ENCODE data around the gene ZNF711. TPM values are rescaled to one million over a fixed set of nuclear protein-coding genes. Genes with fewer than 3 reads are reported as not detected.
"Not testable (repeated sequence)": the region's sequence is repeated elsewhere in the genome, so short reads cannot be mapped to it uniquely, and the experiment has no call there.

Gene ZNF711
- total RNA-seq, 1 donor from 2014 or later, result 2.6 TPM

DNA sequence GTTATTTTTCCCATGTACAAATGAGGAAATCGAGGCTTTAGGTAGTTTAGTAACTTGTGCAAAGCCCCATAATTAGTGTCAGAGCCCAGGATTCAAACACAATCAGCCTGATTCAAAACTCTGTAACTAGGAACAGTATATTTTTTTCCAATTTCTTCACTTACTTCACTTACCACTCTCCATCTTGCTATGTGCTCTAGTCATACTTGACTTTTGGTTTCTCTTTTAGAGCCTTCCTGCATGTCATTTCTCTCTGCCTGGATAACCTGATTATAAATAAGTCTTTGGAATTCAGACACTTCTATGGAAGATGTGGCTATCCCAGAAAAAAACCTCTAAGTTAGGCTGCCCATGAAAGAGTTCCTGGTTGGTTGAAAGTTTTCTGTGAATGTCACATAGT is 22.4 kb upstream of the ZNF711 start:
- FAIRE-seq, result no peak

DNA sequence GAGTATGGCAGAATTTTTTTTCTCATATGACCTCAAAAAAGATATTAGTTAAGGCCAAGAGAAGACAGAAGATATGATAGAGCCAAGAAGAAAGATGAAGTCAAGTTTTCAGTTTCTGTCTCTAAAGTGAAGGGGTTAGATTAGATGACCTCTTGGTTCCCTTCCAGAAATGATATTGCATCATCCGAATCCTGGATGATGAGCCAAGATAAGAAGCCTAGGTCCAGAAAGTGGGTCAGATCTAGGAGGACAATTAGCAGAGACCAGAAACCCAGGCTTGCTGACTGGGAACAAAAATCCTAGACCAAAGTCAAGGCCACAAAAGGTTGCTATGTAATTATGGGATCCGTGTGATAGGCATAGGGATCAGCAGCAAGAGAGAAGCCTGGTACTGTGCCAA is 20.4 kb upstream of the ZNF711 start:
- no peak for FAIRE-seq
- TF ChIP-seq, protein P1, sequence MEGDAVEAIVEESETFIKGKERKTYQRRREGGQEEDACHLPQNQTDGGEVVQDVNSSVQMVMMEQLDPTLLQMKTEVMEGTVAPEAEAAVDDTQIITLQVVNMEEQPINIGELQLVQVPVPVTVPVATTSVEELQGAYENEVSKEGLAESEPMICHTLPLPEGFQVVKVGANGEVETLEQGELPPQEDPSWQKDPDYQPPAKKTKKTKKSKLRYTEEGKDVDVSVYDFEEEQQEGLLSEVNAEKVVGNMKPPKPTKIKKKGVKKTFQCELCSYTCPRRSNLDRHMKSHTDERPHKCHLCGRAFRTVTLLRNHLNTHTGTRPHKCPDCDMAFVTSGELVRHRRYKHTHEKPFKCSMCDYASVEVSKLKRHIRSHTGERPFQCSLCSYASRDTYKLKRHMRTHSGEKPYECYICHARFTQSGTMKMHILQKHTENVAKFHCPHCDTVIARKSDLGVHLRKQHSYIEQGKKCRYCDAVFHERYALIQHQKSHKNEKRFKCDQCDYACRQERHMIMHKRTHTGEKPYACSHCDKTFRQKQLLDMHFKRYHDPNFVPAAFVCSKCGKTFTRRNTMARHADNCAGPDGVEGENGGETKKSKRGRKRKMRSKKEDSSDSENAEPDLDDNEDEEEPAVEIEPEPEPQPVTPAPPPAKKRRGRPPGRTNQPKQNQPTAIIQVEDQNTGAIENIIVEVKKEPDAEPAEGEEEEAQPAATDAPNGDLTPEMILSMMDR (IDR thresholded peaks at IDR 0.05; ENCODE audit: insufficient read depth, low read length, severe bottlenecking), result no peak

More for the DNA sequence above, 22.4 kb upstream of the ZNF711 start:
- no peak for DNase-seq (ENCODE audit: low read depth)
- Histone ChIP-seq H3K4me3 (ENCODE audit: low read depth, low read length) (no peak overlapping the region), H3K27me3 (ENCODE audit: control insufficient read depth, insufficient read depth, low read length) (no peaks in the 10 kb centered on the region), H3K36me3 (ENCODE audit: control insufficient read depth, insufficient read depth, low read length) (no peaks in the 10 kb centered on the region)
- TF ChIP-seq, protein P1 (IDR thresholded peaks at IDR 0.05; ENCODE audit: insufficient read depth, low read length, severe bottlenecking), result no peak

DNA sequence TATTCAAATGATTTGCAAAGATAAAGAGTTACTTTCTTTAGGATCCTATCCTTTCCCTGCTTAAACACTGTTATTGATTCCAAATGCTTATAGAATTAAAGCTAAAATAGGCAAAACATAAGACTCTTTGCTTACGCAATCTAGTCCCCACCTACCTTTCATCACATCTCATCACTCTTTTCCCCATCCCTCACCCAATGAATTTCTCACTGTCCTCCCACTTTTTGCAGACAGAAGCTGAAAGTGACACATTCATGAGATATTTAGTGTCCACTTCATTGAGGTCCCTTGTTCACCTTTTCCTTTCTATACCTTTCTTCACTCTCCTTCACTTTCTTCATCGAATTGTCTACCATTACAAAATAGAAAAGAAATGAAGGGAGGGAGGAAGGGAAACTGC is 636 bp upstream of the ZNF711 start:
- no peak for DNase-seq (ENCODE audit: low read depth)
- H3K4me3 ChIP-seq (ENCODE audit: low read depth, low read length), result no peak overlapping the region

More for the DNA sequence above, 20.4 kb upstream of the ZNF711 start:
- DNase-seq (ENCODE audit: low read depth), result no peak
- H3K27me3 ChIP-seq (ENCODE audit: control insufficient read depth, insufficient read depth, low read length), result no peaks in the 10 kb centered on the region
- no peaks in the 10 kb centered on the region for H3K36me3 ChIP-seq (ENCODE audit: control insufficient read depth, insufficient read depth, low read length)
- no peak overlapping the region for H3K4me3 ChIP-seq (ENCODE audit: low read depth, low read length)

DNA sequence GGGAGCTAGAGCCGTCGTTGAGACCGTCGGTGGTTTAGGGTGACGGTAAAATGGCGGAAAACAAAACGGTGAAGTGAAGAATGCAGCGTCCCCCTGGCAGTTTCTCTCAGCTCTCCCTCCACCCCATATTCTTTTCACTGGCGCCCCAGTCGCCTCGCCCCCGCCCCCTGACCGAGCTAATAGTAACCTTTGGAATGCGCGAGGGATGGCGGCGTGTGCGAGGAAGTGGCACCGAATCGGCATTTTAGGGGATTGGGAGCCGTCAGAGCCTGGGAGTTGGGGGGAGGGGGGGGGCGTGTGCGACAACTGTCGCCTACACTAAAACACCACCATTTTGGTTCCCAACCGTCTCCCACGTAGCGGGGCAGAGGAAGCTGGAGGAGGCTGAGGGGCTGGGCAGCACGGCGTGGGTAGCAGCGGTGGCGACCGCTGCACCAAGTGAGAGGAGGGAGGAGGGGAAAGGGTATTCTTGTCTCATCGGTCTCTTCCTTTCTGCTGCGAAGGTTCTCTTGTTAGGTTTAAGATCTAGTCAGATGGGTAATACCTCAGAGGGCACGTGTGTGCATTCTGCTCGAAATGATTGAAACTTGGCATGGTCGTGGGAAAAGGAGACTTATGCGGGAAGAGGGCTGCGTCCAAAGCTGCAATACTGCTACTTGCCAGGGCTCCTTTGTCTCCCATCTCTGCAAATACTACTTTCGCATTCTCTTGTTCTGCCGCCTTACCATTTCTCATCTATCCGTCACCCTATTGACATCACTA is 840 bp downstream of the ZNF711 start:
- TF ChIP-seq, protein P1 (IDR thresholded peaks at IDR 0.05; ENCODE audit: insufficient read depth, low read length, severe bottlenecking), result no peak
- FAIRE-seq, result no peak
- H3K4me3 ChIP-seq (ENCODE audit: low read depth, low read length), result peak overlapping the region; percentile 57
- DNase-seq (ENCODE audit: low read depth), result no peak
- no peaks in the 10 kb centered on the region for H3K27me3 ChIP-seq (ENCODE audit: control insufficient read depth, insufficient read depth, low read length)
- H3K36me3 ChIP-seq (ENCODE audit: control insufficient read depth, insufficient read depth, low read length), result no peaks in the 10 kb centered on the region

More for the DNA sequence above, 636 bp upstream of the ZNF711 start:
- no peaks in the 10 kb centered on the region for H3K36me3 ChIP-seq (ENCODE audit: control insufficient read depth, insufficient read depth, low read length)
- FAIRE-seq, result no peak
- H3K27me3 ChIP-seq (ENCODE audit: control insufficient read depth, insufficient read depth, low read length), result no peaks in the 10 kb centered on the region
- TF ChIP-seq, protein P1 (IDR thresholded peaks at IDR 0.05; ENCODE audit: insufficient read depth, low read length, severe bottlenecking), result no peak

DNA sequence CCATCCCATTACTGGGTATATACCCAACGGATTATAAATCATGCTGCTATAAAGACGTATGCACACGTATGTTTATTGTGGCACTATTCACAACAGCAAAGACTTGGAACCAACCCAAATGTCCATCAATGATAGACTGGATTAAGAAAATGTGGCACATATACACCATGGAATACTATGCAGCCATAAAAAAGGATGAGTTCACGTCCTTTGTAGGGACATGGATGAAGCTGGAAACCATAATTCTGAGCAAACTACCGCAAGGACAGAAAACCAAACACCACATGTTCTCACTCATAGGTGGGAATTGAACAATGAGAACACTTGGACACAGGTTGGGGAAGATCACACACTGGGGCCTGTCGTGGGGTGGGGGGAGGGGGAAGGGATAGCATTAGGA is 41.5 kb downstream of the ZNF711 start:
- FAIRE-seq, result not testable (repeated sequence)

DNA sequence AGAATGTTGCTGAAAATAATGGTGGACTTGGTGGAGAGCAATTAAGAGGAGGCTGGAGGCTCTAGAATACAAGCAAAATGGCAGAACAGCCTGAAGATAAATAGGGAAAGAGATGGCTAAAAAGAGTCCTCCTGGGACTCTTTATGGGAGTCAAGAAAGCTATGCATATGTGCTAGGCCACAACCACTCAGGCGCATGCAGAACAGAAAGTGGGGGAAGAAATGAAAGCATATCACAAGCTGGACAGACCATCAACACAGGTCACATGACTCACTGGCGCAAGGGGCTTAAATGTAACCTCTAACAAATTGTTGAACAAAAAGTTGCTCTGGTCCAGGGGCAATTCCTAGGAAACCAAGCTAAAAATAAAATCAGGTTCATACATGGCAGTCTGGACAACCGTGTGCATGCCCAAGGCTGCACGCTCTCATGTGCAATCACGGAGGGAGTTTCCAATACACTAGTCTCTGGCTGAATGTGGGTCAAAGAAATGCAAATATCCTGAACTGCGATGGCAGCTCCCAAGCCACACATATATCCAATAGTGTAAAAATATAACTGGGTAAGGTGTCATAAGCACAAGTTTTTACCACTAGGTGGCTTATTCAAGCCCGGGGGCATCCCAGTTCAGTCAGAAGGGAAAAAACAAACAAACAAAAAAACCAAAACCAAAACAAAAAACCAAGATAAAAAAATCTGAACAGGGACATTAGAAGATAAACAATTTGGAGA is 45.4 kb downstream of the ZNF711 start:
- Histone ChIP-seq H3K27me3 (ENCODE audit: control insufficient read depth, insufficient read depth, low read length) (no peaks in the 10 kb centered on the region), H3K36me3 (ENCODE audit: control insufficient read depth, insufficient read depth, low read length) (no peaks in the 10 kb centered on the region), H3K4me3 (ENCODE audit: low read depth, low read length) (no peak overlapping the region)
- FAIRE-seq, result no peak
- DNase-seq (ENCODE audit: low read depth), result no peak
- TF ChIP-seq, protein P1 (IDR thresholded peaks at IDR 0.05; ENCODE audit: insufficient read depth, low read length, severe bottlenecking), result no peak

More for the DNA sequence above, 41.5 kb downstream of the ZNF711 start:
- not testable (repeated sequence) for H3K4me3 ChIP-seq (ENCODE audit: low read depth, low read length); H3K27me3 ChIP-seq (ENCODE audit: control insufficient read depth, insufficient read depth, low read length); DNase-seq (ENCODE audit: low read depth); H3K36me3 ChIP-seq (ENCODE audit: control insufficient read depth, insufficient read depth, low read length)
